HG03060 (cell line): ENCODE data around the gene KDM4D.
"Not testable (repeated sequence)": the region's sequence is repeated elsewhere in the genome, so short reads cannot be mapped to it uniquely, and the experiment has no call there.

Experiments used
- ATAC-seq: cut with Tn5 transposase; IDR thresholded peaks from one replicate; pipeline ENCODE4 v1.9.1; 2021; ENCODE audit warnings: low read depth, moderate number of reproducible peaks; ENCODE audit not compliant: unreplicated experiment

The KDM4D gene

GRCh38 chr11:94956963-94957362 is 16.5 kb upstream of the KDM4D start:
- ATAC-seq, result no peak

GRCh38 chr11:94958121-94958696 is 15.3 kb upstream of the KDM4D start:
- no peak for ATAC-seq

- no peak for ATAC-seq
Observed at GRCh38 chr11:94959179-94959578, 14.3 kb upstream of the KDM4D start.

GRCh38 chr11:94960488-94960887 is 13.0 kb upstream of the KDM4D start:
- no peak for ATAC-seq

GRCh38 chr11:94961255-94961654 is 12.3 kb upstream of the KDM4D start:
- no peak for ATAC-seq

GRCh38 chr11:94964934-94965333 is 8.6 kb upstream of the KDM4D start:
- no peak for ATAC-seq

GRCh38 chr11:94968334-94968958 is 5.1 kb upstream of the KDM4D start:
- ATAC-seq, result no peak

GRCh38 chr11:94972700-94973098 is 810 bp upstream of the KDM4D start:
- ATAC-seq, result no peak

GRCh38 chr11:94974178-94974577 is 669 bp downstream of the KDM4D start:
- ATAC-seq, result no peak

- ATAC-seq, result no peak
Observed at GRCh38 chr11:94975599-94975998, 2.1 kb downstream of the KDM4D start.

- no peak for ATAC-seq
Observed at GRCh38 chr11:94987378-94987777, 13.9 kb downstream of the KDM4D start.

GRCh38 chr11:94988748-94989147 is 15.2 kb downstream of the KDM4D start:
- ATAC-seq, result no peak

GRCh38 chr11:94993400-94993943 is 20.0 kb downstream of the KDM4D start:
- ATAC-seq, result no peak

GRCh38 chr11:94997437-94997836 is 23.9 kb downstream of the KDM4D start:
- ATAC-seq, result no peak

- ATAC-seq, result no peak
Observed at GRCh38 chr11:94998285-94998684, 24.8 kb downstream of the KDM4D start.

GRCh38 chr11:95003716-95004115 is 30.2 kb downstream of the KDM4D start:
- ATAC-seq, result no peak

GRCh38 chr11:95005642-95006041 is 32.1 kb downstream of the KDM4D start:
- no peak for ATAC-seq

- no peak for ATAC-seq
Observed at GRCh38 chr11:95011376-95011775, 37.9 kb downstream of the KDM4D start.

GRCh38 chr11:95014184-95014821 is 40.8 kb downstream of the KDM4D start:
- ATAC-seq, result no peak

- no peak for ATAC-seq
Observed at GRCh38 chr11:95016139-95016538, 42.6 kb downstream of the KDM4D start.

- not testable (repeated sequence) for ATAC-seq
Observed at GRCh38 chr11:95021468-95021867, 48.0 kb downstream of the KDM4D start.

- no peak for ATAC-seq
Observed at GRCh38 chr11:95024958-95025357, 51.4 kb downstream of the KDM4D start, which contains the start of gene KDM4E. KDM4E (plus strand) TSS chr11:95025258; CDS start chr11:95025558, 300 bp downstream.
